Testis (tissue), 2 donors: ENCODE results near the gene MYH3.

Source experiments
- POLR2A ChIP-seq: fragments of 450-650 bp; IDR thresholded peaks from one replicate; pipeline ENCODE4 v1.6.1; 2017; ENCODE audit warnings: antibody characterized with exemption, mild to moderate bottlenecking, moderate library complexity
- TF ChIP-seq, protein P1 (sequence below), 3 experiments: fragments of 450-650 bp in 2 of 3; fragments of 200-600 bp in 1 of 3; sonication (generic) in 1 of 3; IDR thresholded peaks; one replicate each; pipeline ENCODE4 v1.5.1; 2016 to 2019; ENCODE audit warnings: antibody characterized with exemption in 3 of 3, mild to moderate bottlenecking in 2 of 3, moderate library complexity in 1 of 3

DNA sequence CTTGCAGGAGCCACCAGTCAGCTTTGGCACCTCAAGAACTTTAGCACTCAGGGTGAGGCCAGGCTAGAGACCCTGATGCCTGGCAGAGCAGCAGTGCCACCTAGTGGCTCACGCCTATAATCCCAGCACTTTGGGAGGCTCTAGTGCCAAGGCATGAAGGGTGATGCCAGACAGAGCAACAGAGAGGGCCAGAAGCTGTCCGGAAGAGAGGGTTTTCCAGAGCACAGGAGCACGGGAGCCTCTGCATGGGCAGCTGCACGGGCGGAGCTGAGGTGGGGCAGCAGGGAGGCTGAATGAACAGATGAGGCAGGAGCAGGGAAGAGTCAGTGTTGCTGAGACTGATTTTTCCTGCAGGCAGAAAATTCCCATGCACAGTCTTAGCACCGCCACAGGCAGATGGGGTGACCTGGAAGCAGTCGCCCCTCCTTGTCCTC is 38.9 kb downstream of the MYH3 start:
- TF ChIP-seq, protein P1, sequence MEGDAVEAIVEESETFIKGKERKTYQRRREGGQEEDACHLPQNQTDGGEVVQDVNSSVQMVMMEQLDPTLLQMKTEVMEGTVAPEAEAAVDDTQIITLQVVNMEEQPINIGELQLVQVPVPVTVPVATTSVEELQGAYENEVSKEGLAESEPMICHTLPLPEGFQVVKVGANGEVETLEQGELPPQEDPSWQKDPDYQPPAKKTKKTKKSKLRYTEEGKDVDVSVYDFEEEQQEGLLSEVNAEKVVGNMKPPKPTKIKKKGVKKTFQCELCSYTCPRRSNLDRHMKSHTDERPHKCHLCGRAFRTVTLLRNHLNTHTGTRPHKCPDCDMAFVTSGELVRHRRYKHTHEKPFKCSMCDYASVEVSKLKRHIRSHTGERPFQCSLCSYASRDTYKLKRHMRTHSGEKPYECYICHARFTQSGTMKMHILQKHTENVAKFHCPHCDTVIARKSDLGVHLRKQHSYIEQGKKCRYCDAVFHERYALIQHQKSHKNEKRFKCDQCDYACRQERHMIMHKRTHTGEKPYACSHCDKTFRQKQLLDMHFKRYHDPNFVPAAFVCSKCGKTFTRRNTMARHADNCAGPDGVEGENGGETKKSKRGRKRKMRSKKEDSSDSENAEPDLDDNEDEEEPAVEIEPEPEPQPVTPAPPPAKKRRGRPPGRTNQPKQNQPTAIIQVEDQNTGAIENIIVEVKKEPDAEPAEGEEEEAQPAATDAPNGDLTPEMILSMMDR (IDR thresholded peaks at IDR 0.05) = peak; percentile 47 to 70 (median 62)
- TF ChIP-seq POLR2A = no peak
